ENCODE results near the gene ADGRF4.
"Not testable (repeated sequence)": the region's sequence is repeated elsewhere in the genome, so short reads cannot be mapped to it uniquely, and the experiment has no call there.

ADGRF4 gene

GRCh38 chr6:47736083-47736700, 37.8 kb downstream of the ADGRF4 start:
- no peak for FAIRE-seq

GRCh38 chr6:47737406-47737805, 39.0 kb downstream of the ADGRF4 start:
- no peak for FAIRE-seq

- FAIRE-seq = no peak
These were observed 42.3 kb downstream of the ADGRF4 start for GRCh38 chr6:47740714-47741113.

- FAIRE-seq = no peak
These were observed 43.4 kb downstream of the ADGRF4 start for GRCh38 chr6:47741807-47742206.

- no peak for FAIRE-seq
These were observed 45.4 kb downstream of the ADGRF4 start for GRCh38 chr6:47743744-47744143.

- not testable (repeated sequence) for FAIRE-seq
These were observed 46.9 kb downstream of the ADGRF4 start for GRCh38 chr6:47745269-47745668.

- no peak for FAIRE-seq
These were observed 51.4 kb downstream of the ADGRF4 start for GRCh38 chr6:47749757-47750156.

GRCh38 chr6:47752801-47753200, 54.4 kb downstream of the ADGRF4 start:
- FAIRE-seq = no peak

- FAIRE-seq = no peak
These were observed 61.0 kb downstream of the ADGRF4 start for GRCh38 chr6:47759364-47759763.

GRCh38 chr6:47762502-47762901, 64.1 kb downstream of the ADGRF4 start:
- FAIRE-seq = no peak

- FAIRE-seq = no peak
These were observed 68.1 kb downstream of the ADGRF4 start for GRCh38 chr6:47766445-47766844.

- FAIRE-seq = no peak
These were observed 68.7 kb downstream of the ADGRF4 start for GRCh38 chr6:47767102-47767501.

- no peak for FAIRE-seq
These were observed 71.6 kb downstream of the ADGRF4 start for GRCh38 chr6:47769982-47770381.

All from islet of Langerhans (tissue), 1 donor.